Esophagus squamous epithelium (tissue), 5 donors: ENCODE results near the gene ZRANB3. TPM values are rescaled to one million over a fixed set of nuclear protein-coding genes. Genes with fewer than 3 reads are reported as not detected.
"Not testable (repeated sequence)": the region's sequence is repeated elsewhere in the genome, so short reads cannot be mapped to it uniquely, and the experiment has no call there.

Experiments used
- DNase-seq: peaks from one replicate; lab custom pipeline; 2025; lab: John Stamatoyannopoulos, UW
- H3K27ac ChIP-seq, 4 donors: fragments of 200-600 bp; sonication (generic); one replicate each; pipeline ENCODE4 v1.5.1; 2016 to 2019; ENCODE audit warnings: mild to moderate bottlenecking in 1 of 4
- H3K27me3 ChIP-seq, 4 donors: fragments of 200-600 bp; sonication (generic); 1 replicate in 3 of 4; 2 replicates in 1 of 4; pipeline versions ENCODE4 v1.5.1 to v1.6.0; 2017 to 2021; ENCODE audit warnings: antibody characterized with exemption in 1 of 4
- H3K36me3 ChIP-seq, 3 donors: fragments of 200-600 bp; sonication (generic); one replicate each; pipeline ENCODE4 v1.5.1; 2016 to 2019
- H3K4me1 ChIP-seq, 3 donors: fragments of 200-600 bp; sonication (generic); one replicate each; pipeline ENCODE4 v1.5.1; 2017 to 2019
- H3K4me3 ChIP-seq, 4 donors: fragments of 200-600 bp; sonication (generic); 1 replicate in 3 of 4; 2 replicates in 1 of 4; pipeline ENCODE4 v1.5.1; 2016 to 2019; ENCODE audit warnings: mild to moderate bottlenecking in 2 of 4, moderate library complexity in 1 of 4
- H3K9me3 ChIP-seq, 3 donors: fragments of 200-600 bp; sonication (generic); one replicate each; pipeline ENCODE4 v1.5.1; 2016 to 2019
- POLR2A ChIP-seq, 4 donors: fragments of 450-650 bp; IDR thresholded peaks; one replicate each; pipeline ENCODE4 v1.6.1; 2017; ENCODE audit warnings: antibody characterized with exemption in 4 of 4, mild to moderate bottlenecking in 4 of 4, moderate library complexity in 3 of 4
- WGBS, 2 donors: methylation state at CpG; one replicate each; pipeline ENCODE4 v1.1.5; 2018; 5-methylcytosine and 5-hydroxymethylcytosine counted together
- intact Hi-C: fragments of 100-400 bp; cut with DNase I; formaldehyde crosslinking; loops from one replicate; pipeline ENCODE4 v1.15.0; 2022
- small RNA-seq, 4 donors: library from RNA; depleted of rRNA; stranded (forward); fragments of <200 nt; gene quantifications; one replicate each; pipeline ENCODE3, GENCODE V24; 2016
- total RNA-seq, 4 donors: library from RNA; depleted of rRNA; stranded (reverse); fragments of >200 nt; gene quantifications; one replicate each; pipeline ENCODE4 v1.1.0, GENCODE V29; 2016
- donor health status: DM: yes; HTN: yes; CAD: no.

The ZRANB3 gene
- total RNA-seq, 4 donors from 2014 or later: 0.61 to 4.5 (median 3.5) TPM

DNA sequence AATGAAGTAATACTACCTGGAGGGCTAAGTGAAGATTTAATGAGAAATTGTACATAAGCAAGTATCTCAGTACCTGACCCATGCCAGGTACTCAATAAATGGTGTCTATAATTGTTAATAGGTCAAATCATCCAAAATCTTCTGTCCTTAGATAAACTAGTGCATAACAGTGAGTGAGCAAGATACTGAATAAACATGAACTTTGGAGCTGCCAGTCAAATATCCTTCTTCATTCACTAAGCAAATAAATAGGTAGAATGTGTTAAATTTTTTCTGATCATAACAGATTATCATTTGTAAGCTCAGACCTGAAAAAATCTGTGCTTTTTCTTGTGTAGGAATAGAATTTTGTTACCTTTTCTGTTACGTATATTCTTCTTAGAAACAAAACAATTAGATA is 439.3 kb downstream of the ZRANB3 start:
- H3K9me3 ChIP-seq: no peaks in the 10 kb centered on the region

DNA sequence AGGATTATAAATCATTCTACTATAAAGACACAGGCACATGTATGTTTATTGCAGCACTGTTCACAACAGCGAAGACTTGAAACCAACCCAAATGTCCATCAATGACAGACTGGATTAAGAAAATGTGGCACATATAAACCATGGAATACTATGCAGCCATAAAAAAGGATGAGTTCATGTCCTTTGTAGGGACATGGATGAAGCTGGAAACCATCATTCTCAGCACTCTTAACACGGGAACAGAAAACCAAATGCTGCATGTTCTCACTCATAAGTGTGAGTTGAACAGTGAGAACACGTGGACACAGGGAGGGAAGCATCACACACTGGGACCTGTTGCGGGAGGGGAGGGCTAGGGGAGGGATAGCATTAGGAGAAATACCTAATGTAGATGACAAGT is 441.4 kb downstream of the ZRANB3 start:
- H3K4me3 ChIP-seq, H3K4me1 ChIP-seq, H3K9me3 ChIP-seq, DNase-seq, intact Hi-C loops, H3K27ac ChIP-seq, H3K27me3 ChIP-seq: not testable (repeated sequence)
- 99 to 100% methylated on average over 4 of the region's 4 CpGs for WGBS, 2 donors
- peaks cover 0 to 43% (median 4%) of the 10 kb centered on the region in 3 donors for H3K36me3 ChIP-seq

More for the DNA sequence above, 439.3 kb downstream of the ZRANB3 start:
- 97 to 100% methylated on average over 1 of the region's 1 CpG for WGBS, 2 donors
- Histone ChIP-seq H3K4me1 (no peaks in the 10 kb centered on the region), H3K27me3 (no peaks in the 10 kb centered on the region), H3K4me3 (no peak overlapping the region), H3K36me3 (peaks cover 0 to 63% (median 4%) of the 10 kb centered on the region in 3 donors), H3K27ac (no peak overlapping the region)
- intact Hi-C loops: no loop called here
- TF ChIP-seq POLR2A (IDR thresholded peaks at IDR 0.05): no peak
- DNase-seq: no peak

Small RNA genes within 50 kb of the gene (small RNA-seq; reads per million reads assigned to genes)
- 0.35 to 2.2 (median 1.5) reads per million in 4 donors for gene SNORA40B

Other genes with a start within 250 kb of the ZRANB3 start
- 10 to 100 TPM; 13.4 to 23.8 (median 20.1) TPM for gene R3HDM1, start 266 bp upstream of the ZRANB3 start, total RNA-seq
- gene UBXN4, start 210.6 kb upstream of the ZRANB3 start, total RNA-seq: 10 to 100 TPM; 40.2 to 66.9 (median 49.2) TPM